Activated CD4-positive, alpha-beta T cell treated with anti-CD3 and anti-CD28 coated beads, Interleukin-2, amount 50 U/mL, for 1 hour (primary cell): Measurements from ENCODE around the gene ADCY5.

Source experiments
- DNase-seq: peaks from one replicate; pipeline ENCODE4 v3.0.0-alpha.2; 2020

ADCY5 gene

DNA sequence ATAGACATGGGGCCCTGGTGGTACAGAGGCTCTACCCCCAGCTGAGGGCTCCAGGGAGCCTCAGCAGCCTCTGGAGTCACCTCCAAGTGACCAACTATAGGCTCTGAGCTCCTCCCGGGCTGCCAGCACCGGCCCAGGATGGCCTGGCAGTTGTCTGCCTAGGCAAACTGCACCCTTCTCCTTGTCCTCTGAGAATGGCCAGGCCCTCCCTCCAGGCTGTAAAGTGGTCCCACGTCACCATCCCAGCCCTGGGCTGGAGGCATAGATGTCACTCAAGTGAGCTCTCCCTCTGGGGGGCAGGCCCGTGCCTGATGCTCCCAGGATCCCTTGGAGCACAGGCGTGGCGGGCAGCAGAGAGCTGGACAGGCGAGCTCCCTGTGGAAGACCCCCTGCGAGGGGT lies 127.1 kb downstream of the ADCY5 start:
- no peak for DNase-seq

DNA sequence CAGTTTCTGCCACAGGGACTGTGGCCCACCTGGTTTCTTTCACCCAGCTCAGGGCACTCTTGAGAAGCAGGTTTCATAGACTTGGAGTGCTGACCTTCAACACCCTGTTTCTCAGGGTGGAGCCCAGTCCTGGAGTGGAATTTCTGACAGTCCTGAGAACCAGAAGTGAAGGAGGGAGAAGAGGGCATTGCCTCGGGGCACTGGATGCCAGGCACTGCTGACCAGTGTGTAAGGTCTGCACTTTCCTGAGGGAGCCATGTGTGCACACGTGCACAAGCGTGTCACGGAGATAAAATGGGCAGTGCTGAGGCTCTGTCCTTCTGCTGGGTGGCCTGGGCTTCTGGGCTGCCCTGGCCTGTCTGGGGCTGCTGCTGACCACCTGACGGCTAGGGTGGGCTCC lies 128.7 kb downstream of the ADCY5 start:
- no peak for DNase-seq

DNA sequence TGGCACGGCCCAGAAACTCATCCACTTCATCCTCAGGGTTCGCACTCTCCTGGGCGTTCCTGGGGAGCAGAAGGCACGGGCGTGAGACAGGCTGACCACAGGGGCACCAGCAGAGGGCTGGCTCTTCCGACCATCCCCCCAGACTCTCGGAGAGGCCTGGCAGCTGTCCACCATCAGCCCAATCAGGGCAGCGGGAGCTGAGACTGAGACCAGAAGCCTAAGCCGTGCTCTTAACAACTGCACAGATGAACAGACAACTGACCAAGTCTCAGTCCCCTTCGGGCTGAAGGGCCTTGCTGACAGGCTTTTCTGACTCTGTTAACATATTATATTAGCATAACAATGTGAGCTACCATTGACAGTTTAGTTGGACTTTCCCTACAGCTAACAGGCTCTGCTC lies 129.1 kb downstream of the ADCY5 start:
- DNase-seq: no peak

DNA sequence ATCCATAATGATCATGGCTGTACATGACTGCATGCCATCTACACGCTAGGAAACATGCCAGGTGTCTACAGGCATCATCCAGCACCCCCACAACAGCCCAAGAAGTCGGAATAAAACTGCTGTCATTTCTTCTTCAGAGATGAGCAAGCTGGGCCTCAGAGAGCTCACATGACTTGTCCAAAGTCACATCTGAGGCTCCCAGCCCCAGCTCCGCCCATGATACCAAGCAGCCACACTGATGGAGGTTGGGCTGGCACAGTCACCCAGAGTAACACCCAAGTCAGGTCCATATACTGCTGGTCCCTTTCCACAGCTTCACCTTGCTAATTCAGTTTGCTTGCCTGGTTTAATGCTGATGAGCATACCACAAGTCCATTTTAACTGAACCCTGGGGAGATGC lies 130.5 kb downstream of the ADCY5 start:
- DNase-seq: no peak

DNA sequence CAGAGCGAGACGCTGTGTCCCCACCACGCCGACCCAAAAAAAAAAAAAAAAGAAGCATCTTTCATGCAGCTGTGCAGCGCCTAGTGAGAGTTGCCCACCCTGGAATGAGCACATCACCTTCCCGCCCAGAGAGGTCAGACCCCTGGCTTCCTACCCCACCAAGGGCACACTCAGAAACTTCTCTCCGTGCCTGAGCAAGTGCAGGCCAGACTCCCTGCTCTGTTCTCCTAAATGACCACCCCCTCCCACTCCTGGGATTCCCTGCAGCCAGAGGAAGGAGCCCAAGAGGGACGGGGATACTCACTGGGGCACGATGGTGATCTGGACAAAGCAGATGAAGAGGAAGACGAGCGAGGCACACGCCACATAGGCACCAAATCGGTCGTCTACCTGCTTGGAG lies 131.2 kb downstream of the ADCY5 start:
- no peak for DNase-seq

DNA sequence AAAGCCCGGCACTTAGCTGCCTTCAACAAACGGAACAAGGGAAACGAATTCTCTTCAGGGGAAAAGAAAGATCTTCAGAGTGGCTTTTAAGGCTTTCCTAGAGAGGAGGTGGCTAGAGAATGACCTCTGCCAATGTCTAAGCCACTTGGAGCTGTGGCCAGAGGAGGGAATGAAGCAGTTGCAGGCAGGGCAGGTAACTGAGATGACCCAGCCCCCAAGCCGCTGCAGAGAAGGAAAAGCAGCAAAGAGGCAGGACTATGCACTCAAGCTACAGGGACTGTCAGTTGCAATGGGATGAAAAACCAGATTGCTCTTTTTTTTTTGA lies 133.7 kb downstream of the ADCY5 start:
- DNase-seq: no peak

DNA sequence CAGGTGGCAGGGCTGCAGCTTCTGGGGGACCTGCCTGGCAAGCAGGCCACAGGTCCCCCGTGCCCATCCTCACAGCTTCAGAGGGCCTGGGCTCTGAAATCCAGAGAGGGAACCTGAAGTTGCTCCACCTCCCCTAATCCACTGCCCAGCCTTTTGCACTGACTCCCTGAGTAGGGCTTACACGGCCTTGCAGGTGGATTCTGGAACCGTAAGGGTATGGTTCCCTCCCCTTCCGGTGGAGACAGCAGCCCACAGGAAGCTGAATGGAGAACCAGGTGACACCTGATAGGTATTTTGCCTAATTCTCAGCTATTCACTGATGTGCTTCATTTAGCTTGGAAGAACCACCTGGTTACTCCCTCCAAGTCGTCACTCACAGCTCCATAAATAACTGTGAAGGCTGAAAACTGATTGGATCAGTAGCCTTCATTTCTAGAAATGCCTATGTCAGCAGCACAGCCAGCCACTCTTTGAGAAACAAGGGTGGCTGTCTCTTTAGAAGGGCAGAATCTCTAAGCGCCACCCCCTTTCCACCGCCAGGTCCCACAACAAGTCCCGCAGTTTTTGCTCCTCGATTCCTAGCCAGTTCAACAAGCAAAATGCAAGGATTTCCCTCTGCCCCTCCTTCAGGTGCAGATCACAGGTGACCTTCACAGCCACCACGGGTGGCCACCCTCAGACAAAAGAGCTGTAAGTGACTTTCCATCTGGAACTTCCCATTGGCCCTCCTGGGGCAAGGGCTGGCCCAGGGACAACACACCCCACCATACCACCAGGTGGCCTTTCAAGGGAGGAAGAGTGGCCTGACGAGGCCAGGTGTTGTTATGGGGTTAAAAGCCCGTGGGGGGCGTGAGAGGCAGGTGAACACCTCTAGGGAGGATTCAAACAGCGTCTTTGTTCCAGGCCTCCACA lies 134.3 kb downstream of the ADCY5 start:
- no peak for DNase-seq

DNA sequence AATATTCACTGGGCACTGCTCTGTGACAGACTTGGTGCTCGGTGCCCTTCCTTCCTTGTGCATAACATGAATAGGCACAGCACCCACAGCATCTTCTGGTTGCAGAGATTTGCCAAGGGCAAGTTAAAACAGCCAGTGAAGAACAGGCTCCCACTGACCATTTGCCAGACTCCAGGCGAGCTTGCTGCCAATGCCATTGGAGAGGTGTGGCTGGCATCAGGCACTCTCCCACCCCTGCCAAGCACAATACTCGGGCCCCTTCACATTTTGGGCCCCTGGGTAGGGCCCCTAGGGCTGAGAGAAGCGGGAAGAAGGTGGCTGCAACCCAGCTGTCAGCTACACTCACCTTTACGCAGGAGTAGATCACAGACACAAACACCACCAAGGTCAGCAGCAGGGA lies 135.0 kb downstream of the ADCY5 start:
- DNase-seq: no peak

DNA sequence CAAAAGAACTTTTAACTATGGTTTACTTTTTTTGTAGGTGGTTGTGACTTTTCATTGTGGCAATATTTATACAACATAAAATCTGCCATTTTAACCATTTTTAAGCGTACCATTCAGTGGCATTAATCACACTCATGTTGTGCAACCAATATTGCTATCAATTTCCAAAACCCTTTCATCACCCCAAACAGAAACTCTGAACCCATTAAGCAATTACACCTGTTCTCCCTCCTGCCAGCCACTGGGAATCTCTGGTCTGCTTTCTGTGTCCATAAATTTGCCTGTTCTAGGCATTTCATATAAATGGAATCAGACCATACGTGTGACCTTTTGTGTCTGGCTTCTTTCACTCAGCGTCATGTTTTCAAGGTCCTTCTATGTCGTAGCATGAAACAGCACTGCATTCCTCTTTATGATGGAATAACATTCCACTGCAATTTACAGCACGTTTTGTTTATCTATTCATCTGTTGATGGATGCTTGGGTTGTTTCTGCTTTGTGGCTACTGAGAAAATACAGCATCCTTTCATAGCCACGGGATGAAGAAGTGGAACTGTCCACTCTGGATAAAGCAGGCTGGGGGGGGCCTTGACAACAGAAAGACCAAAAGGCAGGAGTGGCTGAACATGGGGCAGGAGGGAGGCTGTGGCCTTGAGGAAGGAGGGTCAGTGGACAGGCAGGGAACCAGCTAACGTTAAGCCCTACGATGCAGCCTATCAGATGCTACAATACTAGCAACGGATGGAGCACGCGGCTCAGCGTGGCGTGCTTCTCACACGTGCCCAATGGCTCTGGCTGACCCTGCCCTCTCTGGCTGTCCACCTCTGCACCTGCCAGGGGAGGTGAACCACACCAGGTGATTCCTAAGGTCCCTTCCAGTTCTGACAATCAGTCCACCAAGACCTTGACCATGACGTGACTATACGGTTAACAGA lies 136.3 kb downstream of the ADCY5 start:
- DNase-seq: no peak

DNA sequence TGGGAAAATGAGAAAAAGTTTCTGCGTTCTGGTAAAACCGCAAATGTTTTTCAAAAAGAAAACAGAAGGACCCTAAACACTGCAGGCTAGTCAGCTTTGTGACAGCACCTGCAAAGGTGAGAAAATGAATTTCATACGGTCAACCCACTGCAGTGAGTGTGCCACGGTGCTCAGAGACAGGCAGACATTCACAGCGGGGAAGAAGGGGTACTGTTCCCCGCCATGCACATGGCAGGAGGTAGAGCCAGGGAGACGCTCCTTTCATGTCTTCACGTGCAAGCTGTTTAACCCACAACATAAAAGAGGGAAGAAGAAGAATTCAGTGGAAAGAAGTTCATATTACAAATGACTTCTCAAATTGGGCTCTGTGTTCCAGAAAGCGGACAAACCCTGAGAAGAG lies 137.7 kb downstream of the ADCY5 start:
- no peak for DNase-seq

DNA sequence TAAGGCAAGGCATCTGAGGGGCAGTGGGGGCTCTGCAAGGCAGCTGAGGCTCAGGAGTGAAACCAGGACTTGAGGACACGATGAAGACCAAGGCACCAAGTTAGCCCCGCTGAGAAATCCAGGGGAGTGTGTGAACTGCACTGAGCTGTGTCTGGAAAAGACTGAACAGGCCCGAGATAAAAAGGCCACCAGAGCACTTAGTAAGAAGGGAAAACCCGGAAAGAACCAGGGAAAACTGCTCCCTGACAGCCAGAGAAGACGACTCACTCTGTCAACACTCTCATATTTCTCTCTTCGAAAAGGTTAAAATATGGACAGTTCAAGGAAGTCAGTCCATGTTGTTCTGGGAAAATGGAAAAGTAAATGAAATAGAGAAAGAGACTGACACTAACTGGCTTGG lies 138.1 kb downstream of the ADCY5 start:
- no peak for DNase-seq

DNA sequence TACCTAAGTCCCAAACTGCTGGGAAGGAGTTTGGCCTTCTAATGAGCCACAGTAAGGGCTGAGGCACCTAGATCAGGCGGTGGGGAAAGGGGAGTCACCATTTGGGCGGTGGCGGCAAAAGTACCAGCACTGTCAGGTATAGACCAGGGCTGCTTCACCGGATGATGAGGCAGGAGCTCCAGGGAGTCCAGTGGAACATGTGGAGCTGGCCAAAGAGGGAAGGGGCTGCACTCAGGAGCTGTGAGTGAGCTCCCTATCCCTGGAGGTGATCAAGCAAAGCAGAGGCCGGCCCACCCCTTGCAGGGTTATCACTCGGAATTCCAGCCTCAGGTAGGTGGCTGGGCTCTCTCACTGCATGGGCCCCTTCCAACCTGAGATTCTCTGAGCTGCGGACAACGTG lies 138.7 kb downstream of the ADCY5 start:
- no peak for DNase-seq

DNA sequence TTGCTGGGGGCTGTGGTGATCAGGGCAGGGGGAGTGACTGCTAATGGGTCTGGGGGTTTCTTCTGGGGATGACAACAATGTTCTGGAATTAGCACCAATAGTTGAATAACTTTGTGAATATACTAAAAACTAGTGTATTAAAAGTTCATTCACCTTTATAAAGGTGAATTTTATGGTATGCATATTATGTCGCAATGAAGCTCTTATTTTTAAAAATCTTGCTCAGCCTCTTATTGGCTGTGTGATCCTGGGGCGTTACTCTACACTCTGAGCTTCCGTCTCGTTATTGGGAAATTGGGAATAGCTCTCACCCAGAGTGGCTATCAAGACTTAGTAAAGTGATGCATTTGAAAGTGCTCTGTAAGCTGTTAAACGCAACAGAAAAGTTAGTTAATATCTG lies 141.8 kb downstream of the ADCY5 start:
- no peak for DNase-seq

DNA sequence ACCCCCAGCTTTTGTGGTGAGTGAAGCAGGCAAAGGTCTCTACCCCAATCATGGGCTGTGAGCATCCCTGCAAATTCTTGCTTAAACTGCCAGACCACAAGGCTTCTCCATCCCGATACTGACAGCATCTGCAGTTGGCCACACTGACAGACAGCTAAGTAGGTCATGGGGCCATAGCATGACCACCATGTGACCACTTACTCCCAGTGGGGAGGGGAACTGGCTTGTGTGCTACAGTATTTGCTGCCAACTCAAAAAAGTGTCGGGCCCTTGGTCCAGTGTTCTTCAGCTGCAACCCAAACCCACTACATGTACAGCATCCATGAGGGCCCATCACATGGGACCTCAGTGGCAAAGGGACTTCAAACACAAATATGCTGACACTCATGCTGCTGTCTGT lies 143.7 kb downstream of the ADCY5 start:
- DNase-seq: no peak

DNA sequence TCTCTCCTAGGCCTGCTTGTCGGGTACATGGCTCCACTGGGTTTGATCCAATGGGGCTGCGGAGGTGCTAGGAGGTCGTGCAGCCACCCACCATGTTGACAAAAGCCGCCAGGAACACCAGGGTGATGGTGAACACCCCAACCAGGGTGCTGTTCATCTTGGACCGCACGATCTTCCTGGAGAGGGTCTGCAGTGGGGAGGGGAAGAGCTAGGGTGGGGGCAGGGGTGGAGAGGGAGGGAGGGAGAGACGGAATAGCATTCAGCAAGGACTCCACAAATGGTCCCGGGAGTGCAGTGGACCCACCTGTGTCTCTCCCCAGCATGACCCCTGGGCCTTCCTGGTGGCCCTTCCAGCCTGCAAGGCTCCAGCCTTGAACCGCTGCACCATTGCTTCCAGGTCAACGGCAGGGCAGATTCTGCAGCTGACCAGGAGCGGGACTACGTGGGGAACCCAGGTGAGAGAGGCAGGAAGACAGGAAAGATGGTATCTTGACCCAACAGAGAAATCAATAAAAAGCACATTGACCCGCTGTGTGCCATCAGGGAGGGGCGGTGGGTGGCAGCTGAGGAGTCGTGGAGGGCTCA lies 144.8 kb downstream of the ADCY5 start:
- DNase-seq: no peak

DNA sequence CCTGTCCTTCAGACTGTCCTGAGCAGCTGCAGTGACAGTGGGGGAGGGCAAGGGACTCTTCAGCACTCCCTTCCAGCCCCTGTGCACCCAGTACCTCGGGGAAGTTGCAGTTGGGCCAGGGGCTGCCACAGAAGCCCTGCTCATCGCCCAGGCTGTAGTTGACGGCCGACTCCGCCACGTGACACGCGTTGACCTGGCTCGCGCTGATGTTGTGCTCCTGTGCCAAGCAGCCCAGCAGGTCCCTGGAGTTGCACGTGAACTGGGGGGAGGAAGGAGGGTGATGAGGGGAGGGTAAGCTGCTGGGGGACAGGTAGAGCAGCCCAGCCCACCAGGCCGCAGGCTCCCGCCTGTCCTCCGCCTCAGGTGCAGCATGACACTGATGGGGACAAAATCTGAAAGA lies 145.9 kb downstream of the ADCY5 start:
- DNase-seq: no peak

DNA sequence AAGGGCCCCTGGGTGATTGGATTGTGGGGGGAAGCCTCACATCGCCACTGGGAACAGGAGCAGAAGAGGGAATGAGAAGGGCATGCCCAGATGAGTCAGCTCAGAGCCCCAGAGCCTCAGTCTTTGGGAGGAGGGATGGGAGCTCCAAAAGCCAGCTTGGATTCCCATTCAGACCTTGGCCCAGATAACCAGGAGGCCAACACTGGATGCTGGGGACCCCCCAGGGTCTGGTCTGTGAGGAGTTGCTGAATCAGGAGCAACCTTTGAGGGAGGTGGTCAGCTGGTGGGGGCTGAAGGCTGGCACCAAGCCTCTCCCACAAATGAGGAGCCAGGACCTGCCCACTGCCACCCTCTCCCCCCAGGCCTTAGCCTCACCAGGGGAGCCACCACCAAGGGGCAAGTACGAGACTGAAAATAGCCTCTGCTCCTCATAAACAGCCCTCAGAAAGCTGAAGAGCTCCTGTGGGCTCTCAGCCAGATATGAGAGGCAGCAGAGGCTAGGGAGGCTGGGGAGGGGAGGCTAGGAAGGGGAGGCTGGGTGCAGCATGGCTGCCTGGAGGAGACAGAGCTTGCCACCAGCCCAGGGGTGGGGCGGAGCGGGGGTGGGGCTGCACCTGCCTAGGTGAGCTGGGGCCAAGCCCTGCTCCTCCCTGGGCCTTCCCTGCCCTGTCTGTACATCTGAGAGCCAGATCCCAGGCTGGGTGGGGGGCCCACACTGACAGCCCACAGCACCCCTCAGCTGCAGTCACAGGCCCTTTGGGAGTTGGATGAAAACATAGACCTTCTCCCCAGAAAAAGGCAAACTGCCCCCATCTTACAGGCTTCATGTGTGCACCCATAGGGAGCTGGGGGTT lies 147.3 kb downstream of the ADCY5 start:
- DNase-seq: no peak

DNA sequence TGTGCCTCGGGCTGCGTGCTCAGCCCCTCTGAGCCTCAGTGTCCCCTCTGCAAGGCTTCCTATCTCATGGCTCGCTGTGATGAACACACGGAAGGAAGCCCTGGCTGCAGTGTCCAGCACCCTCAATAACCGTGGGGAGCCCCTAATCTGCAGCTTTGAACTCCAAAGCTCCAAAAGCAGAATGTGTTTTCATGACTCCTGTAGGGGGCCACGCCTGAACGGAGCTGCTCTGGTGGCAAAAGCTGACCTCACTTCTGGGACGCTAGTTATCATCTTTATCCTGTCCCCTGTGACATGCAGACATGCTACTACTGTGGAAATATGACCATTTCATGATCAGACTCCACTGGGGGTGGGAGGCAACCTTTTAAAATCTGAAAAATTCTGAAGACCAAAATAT lies 148.3 kb downstream of the ADCY5 start:
- DNase-seq: no peak

DNA sequence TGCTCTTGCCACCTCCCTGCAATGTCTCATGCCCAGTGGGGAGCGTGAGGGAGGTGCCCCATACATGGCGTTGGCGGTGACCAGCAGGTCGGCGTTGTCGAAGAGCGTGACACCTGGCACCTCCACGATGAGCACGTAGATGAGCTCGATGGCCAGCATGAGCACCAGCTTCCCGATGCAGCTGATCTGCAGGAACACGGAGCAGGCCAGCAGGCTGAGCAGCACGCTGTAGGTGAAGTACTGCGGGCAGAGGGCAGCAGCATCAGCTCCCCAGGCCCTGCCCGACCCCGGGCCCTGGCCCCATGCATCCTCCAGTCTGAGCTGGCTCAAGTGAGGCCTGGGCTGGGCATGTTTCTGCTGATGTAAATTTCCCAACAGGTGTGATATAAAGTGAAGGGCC lies 148.8 kb downstream of the ADCY5 start:
- no peak for DNase-seq

DNA sequence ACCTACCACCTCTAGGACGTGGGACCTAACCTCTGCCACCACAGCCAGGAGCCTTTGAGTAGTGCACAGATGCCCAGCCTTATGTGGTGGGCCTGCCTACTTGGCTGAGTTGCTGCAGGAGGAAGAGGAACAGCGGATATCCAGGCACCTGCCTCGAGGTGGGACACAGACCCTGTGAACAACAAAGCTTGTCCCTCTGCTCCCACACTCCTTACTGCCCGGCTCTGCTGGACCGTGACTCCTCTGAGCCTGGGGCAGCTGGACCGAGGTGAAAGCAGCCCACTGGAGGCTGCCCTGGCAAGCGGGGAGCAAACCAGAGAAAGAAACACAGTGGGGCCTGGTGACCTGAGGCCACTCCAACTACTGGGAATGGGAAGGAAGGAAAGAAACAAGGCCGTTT lies 149.3 kb downstream of the ADCY5 start:
- DNase-seq: no peak

DNA sequence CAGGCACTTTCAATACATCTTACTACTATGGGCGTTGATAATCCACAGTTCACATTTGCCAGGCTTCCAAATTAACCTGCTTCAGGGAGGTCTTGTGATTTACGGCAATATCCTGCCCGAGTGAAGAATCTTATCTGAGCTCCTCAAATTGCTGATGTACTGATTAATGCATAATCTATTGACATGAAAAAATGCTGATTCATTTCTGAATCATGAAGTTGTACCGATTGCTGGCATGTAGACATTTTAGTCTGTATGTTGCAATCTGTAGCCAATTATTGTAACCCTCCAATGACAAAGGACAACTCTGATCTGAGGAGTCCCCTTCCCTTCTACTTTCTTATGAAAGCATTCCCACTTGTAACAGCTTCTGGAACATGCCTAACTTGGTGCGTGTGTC lies 150.0 kb downstream of the ADCY5 start:
- no peak for DNase-seq

DNA sequence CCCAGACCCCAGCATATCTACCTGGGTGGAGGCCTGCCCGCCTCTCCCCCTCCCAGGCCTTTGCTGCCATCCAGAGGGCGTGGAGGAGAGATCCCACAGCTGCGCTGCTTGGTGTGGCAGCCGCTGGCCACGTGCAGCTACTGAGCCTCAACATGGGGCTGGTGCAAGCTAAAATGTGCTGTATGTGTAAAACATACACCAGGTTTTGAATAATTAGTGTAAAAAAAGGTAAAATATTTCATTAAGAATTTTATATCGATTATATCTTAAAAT lies 151.3 kb downstream of the ADCY5 start:
- no peak for DNase-seq
